HepG2 (cell line): ENCODE results near the gene COQ8A. TPM values are rescaled to one million over a fixed set of nuclear protein-coding genes. Genes with fewer than 3 reads are reported as not detected.

Experiments
- BCL6 ChIP-seq: IDR thresholded peaks from 2 replicates; pipeline ENCODE4 v1.6.1; 2016; ENCODE audit warnings: missing genetic modification reagents, missing compliant biosample characterization
- DNMT1 ChIP-seq: sonication (generic); formaldehyde crosslinking; IDR thresholded peaks from 2 replicates; pipeline ENCODE4 v1.5.1; 2020; ENCODE audit warnings: mild to moderate bottlenecking, missing genetic modification reagents
- HNRNPL ChIP-seq: fragments of 200-400 bp; formaldehyde crosslinking; IDR thresholded peaks from 2 replicates; pipeline ENCODE4 v1.6.1; 2017; ENCODE audit warnings: mild to moderate bottlenecking, low read depth, low read length
- KAT7 ChIP-seq: IDR thresholded peaks from 2 replicates; pipeline ENCODE4 v1.6.1; 2018; ENCODE audit warnings: borderline replicate concordance, missing compliant biosample characterization
- KDM4B ChIP-seq: sonication (generic); formaldehyde crosslinking; IDR thresholded peaks from 2 replicates; pipeline ENCODE4 v1.4.0; 2020; ENCODE audit warnings: missing genetic modification reagents
- MIER3 ChIP-seq: IDR thresholded peaks from 2 replicates; pipeline ENCODE4 v1.6.1; 2016; ENCODE audit warnings: missing compliant biosample characterization, borderline replicate concordance
- NR2C2 ChIP-seq: sonication (generic); formaldehyde crosslinking; IDR thresholded peaks from 2 replicates; pipeline ENCODE4 v1.4.0; 2020; ENCODE audit warnings: missing genetic modification reagents, mild to moderate bottlenecking, moderate library complexity, borderline replicate concordance
- ONECUT2 ChIP-seq: sonication (generic); formaldehyde crosslinking; IDR thresholded peaks from 2 replicates; pipeline ENCODE4 v1.4.0; 2020; ENCODE audit warnings: missing genetic modification reagents
- PITX1 ChIP-seq: sonication (generic); formaldehyde crosslinking; IDR thresholded peaks from 2 replicates; pipeline ENCODE4 v1.5.1; 2020; ENCODE audit warnings: mild to moderate bottlenecking, missing genetic modification reagents
- POGZ ChIP-seq: sonication (generic); formaldehyde crosslinking; IDR thresholded peaks from 2 replicates; pipeline ENCODE4 v1.4.0; 2020; ENCODE audit warnings: mild to moderate bottlenecking, missing genetic modification reagents
- RXRA ChIP-seq: sonication (generic); formaldehyde crosslinking; IDR thresholded peaks from 2 replicates; pipeline ENCODE4 v1.5.1; 2020; ENCODE audit warnings: missing genetic modification reagents
- SMARCC2 ChIP-seq: fragments of 450-650 bp; IDR thresholded peaks from 2 replicates; pipeline ENCODE4 v1.6.1; 2017; ENCODE audit warnings: antibody characterized with exemption, mild to moderate bottlenecking
- SP2 ChIP-seq: sonication (generic); formaldehyde crosslinking; IDR thresholded peaks from 2 replicates; pipeline ENCODE4 v1.5.1; 2020; ENCODE audit warnings: mild to moderate bottlenecking, missing genetic modification reagents
- ZBTB7B ChIP-seq: sonication (generic); formaldehyde crosslinking; IDR thresholded peaks from 2 replicates; pipeline ENCODE4 v1.4.0; 2020; ENCODE audit warnings: missing genetic modification reagents
- ZNF44 ChIP-seq: sonication (generic); formaldehyde crosslinking; IDR thresholded peaks from 2 replicates; pipeline ENCODE4 v1.5.1; 2020; ENCODE audit warnings: mild to moderate bottlenecking, missing genetic modification reagents
- ZNF614 ChIP-seq: IDR thresholded peaks from 2 replicates; pipeline ENCODE4 v1.6.1; 2018; ENCODE audit warnings: missing biosample characterization, missing genetic modification reagents, inconsistent platforms, borderline replicate concordance
- ZNF619 ChIP-seq: sonication (generic); formaldehyde crosslinking; IDR thresholded peaks from 2 replicates; pipeline ENCODE4 v1.4.0; 2020; ENCODE audit warnings: mild to moderate bottlenecking, missing genetic modification reagents
- ZNF713 ChIP-seq: sonication (generic); formaldehyde crosslinking; IDR thresholded peaks from 2 replicates; pipeline ENCODE4 v1.4.0; 2020; ENCODE audit warnings: mild to moderate bottlenecking, missing genetic modification reagents
- ZNF766 ChIP-seq: sonication (generic); formaldehyde crosslinking; IDR thresholded peaks from 2 replicates; pipeline ENCODE4 v1.5.0; 2020; ENCODE audit warnings: missing genetic modification reagents, borderline replicate concordance
- ZNF780A ChIP-seq: sonication (generic); formaldehyde crosslinking; IDR thresholded peaks from 2 replicates; pipeline ENCODE4 v1.8.0; 2022; ENCODE audit warnings: mild to moderate bottlenecking, missing genetic modification reagents, moderate library complexity
- ZNF781 ChIP-seq: sonication (generic); formaldehyde crosslinking; IDR thresholded peaks from 2 replicates; pipeline ENCODE4 v1.5.1; 2020; ENCODE audit warnings: borderline replicate concordance, mild to moderate bottlenecking, missing genetic modification reagents; ENCODE audit errors: not compliant biosample characterization
- polyA plus RNA-seq, 8 experiments: library from polyadenylated mRNA; depleted of rRNA in 3 of 8; stranded (reverse) in 7 of 8; unstranded in 1 of 8; fragments of >200 nt; fragmentation: Illumina TruSeq in 4 of 8; extraction: Trizol in 4 of 8; gene quantifications; 2 replicates each; pipeline versions ENCODE4 v1.2.1 to v1.2.3, GENCODE V29; 2011 to 2016; ENCODE audit warnings: low read depth in 4 of 8, missing spikeins in 1 of 8, mixed read lengths in 1 of 8; ENCODE audit not compliant: insufficient read depth in 1 of 8
- total RNA-seq, 5 experiments: library from RNA; depleted of rRNA; stranded (reverse); fragments of >200 nt; fragmentation: Illumina TruSeq; extraction: Trizol; gene quantifications; 2 replicates each; pipeline ENCODE4 v1.2.3, GENCODE V29; 2016; ENCODE audit warnings: low read depth in 1 of 5
- TF ChIP-seq, protein P1 (sequence below): sonication (generic); formaldehyde crosslinking; IDR thresholded peaks from 2 replicates; pipeline ENCODE4 v1.5.1; 2020; ENCODE audit warnings: missing genetic modification reagents, mild to moderate bottlenecking, borderline replicate concordance
- TF ChIP-seq, protein P2 (sequence below): IDR thresholded peaks from 2 replicates; pipeline ENCODE4 v1.6.1; 2016; ENCODE audit warnings: mild to moderate bottlenecking

Gene COQ8A
- total and polyA plus RNA-seq, 2 of the 13 experiments (the other 11 are each of a cell fraction or from before 2014, with no cell fraction given), result 60.4 to 88.7 TPM

GRCh38 chr1:226974544-226975258 lies 34.6 kb downstream of the COQ8A start (continued):
- TF ChIP-seq, protein P1, sequence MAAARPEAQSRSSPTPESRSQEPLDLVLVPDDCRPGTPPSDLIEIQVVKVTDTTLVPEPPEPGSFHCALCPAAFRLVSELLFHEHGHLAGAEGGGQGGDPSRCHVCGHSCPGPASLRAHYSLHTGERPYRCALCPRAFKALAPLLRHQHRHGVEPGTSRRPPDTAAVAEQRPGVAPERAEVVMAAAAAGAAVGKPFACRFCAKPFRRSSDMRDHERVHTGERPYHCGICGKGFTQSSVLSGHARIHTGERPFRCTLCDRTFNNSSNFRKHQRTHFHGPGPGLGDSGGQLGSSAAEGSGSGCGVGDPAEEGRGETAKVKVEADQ (CRISPR knock-in tag), result no peak
- TF ChIP-seq ZNF44 (CRISPR knock-in tag), result 0 out of 2 replicates have a peak, but pooled peaks have one; percentile 42
- TF ChIP-seq ZNF713 (CRISPR knock-in tag), result no peak
- 0 out of 2 replicates have a peak, but pooled peaks have one; percentile 67 for TF ChIP-seq ZNF614 (CRISPR knock-in tag)
- TF ChIP-seq ONECUT2, result no peak
- TF ChIP-seq MIER3 (CRISPR knock-in tag), result no peak
- no peak for TF ChIP-seq POGZ (CRISPR knock-in tag)
- TF ChIP-seq ZNF781 (CRISPR knock-in tag), result no peak
- peak; percentile 59; the same call in 1 of the 2 replicates for TF ChIP-seq HNRNPL
- peak; percentile 17; the same call in 1 of the 2 replicates for TF ChIP-seq SP2 (CRISPR knock-in tag)
- TF ChIP-seq ZNF766 (CRISPR knock-in tag), result no peak
- TF ChIP-seq ZNF780A (CRISPR knock-in tag), result no peak
- no peak for TF ChIP-seq SMARCC2
- TF ChIP-seq BCL6 (CRISPR knock-in tag), result 0 out of 2 replicates have a peak, but pooled peaks have one; percentile 18
- TF ChIP-seq PITX1 (CRISPR knock-in tag), result 0 out of 2 replicates have a peak, but pooled peaks have one; percentile 2
- TF ChIP-seq RXRA (CRISPR knock-in tag), result peak; percentile 87
- TF ChIP-seq DNMT1 (CRISPR knock-in tag), result 0 out of 2 replicates have a peak, but pooled peaks have one; percentile 22
- peak; percentile 36; the same call in 1 of the 2 replicates for TF ChIP-seq NR2C2 (CRISPR knock-in tag)
- TF ChIP-seq KDM4B (CRISPR knock-in tag), result no peak
- no peak for TF ChIP-seq ZNF619 (CRISPR knock-in tag)
- TF ChIP-seq KAT7 (CRISPR knock-in tag), result peak; percentile 44; the same call in 1 of the 2 replicates
- TF ChIP-seq, protein P2, sequence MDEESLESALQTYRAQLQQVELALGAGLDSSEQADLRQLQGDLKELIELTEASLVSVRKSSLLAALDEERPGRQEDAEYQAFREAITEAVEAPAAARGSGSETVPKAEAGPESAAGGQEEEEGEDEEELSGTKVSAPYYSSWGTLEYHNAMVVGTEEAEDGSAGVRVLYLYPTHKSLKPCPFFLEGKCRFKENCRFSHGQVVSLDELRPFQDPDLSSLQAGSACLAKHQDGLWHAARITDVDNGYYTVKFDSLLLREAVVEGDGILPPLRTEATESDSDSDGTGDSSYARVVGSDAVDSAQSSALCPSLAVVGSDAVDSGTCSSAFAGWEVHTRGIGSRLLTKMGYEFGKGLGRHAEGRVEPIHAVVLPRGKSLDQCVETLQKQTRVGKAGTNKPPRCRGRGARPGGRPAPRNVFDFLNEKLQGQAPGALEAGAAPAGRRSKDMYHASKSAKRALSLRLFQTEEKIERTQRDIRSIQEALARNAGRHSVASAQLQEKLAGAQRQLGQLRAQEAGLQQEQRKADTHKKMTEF (CRISPR knock-in tag), result peak; percentile 42; the same call in 1 of the 2 replicates
- TF ChIP-seq ZBTB7B (CRISPR knock-in tag), result peak; percentile 18; the same call in 1 of the 2 replicates
